Upper lobe of left lung (tissue), 6 donors: Measurements from ENCODE around the gene ZBTB46. TPM values are rescaled to one million over a fixed set of nuclear protein-coding genes. Genes with fewer than 3 reads are reported as not detected.

Experiments
- ATAC-seq, 2 donors: fragments of 200-7000 bp; cut with Tn5 transposase; one replicate each; pipeline ENCODE4 v1.9.1; 2022; ENCODE audit warnings: mild to moderate bottlenecking in 2 of 2, moderate library complexity in 2 of 2; ENCODE audit not compliant: low FRiP score in 2 of 2
- DNase-seq, 2 donors: peaks; one replicate each; pipeline ENCODE4 v3.0.0-alpha.2; 2019 to 2020
- H3K27ac ChIP-seq, 4 donors: fragments of 200-600 bp; sonication (generic); one replicate each; pipeline ENCODE4 v1.5.1; 2016 to 2019
- H3K27me3 ChIP-seq, 4 donors: fragments of 200-600 bp; sonication (generic); one replicate each; pipeline ENCODE4 v1.5.1; 2017 to 2019
- H3K36me3 ChIP-seq, 4 donors: fragments of 200-600 bp; sonication (generic); one replicate each; pipeline ENCODE4 v1.5.1; 2016 to 2019
- H3K4me1 ChIP-seq, 4 donors: fragments of 200-600 bp; sonication (generic); one replicate each; pipeline ENCODE4 v1.5.1; 2018 to 2019
- H3K4me3 ChIP-seq, 4 donors: fragments of 200-600 bp; sonication (generic); one replicate each; pipeline ENCODE4 v1.5.1; 2017 to 2019; ENCODE audit warnings: mild to moderate bottlenecking in 2 of 4, moderate library complexity in 1 of 4
- H3K9me3 ChIP-seq, 4 donors: fragments of 200-600 bp; sonication (generic); one replicate each; pipeline ENCODE4 v1.5.1; 2018 to 2019
- EP300 ChIP-seq, 4 donors: sonication (generic); formaldehyde crosslinking; IDR thresholded peaks; one replicate each; pipeline ENCODE4 v1.5.1; 2017; ENCODE audit warnings: antibody characterized with exemption in 4 of 4, control low read depth in 2 of 4
- POLR2A ChIP-seq, 4 donors: fragments of 450-650 bp; IDR thresholded peaks; one replicate each; pipeline ENCODE4 v1.5.1; 2016 to 2017; ENCODE audit warnings: antibody characterized with exemption in 4 of 4, mild to moderate bottlenecking in 2 of 4
- POLR2AphosphoS5 ChIP-seq, 2 donors: sonication (generic); formaldehyde crosslinking; IDR thresholded peaks; one replicate each; pipeline ENCODE4 v1.5.1; 2017; ENCODE audit warnings: antibody characterized with exemption in 2 of 2
- WGBS, 2 donors: methylation state at CpG; one replicate each; pipeline ENCODE4 v1.1.5; 2017 to 2018; 5-methylcytosine and 5-hydroxymethylcytosine counted together
- total RNA-seq, 6 donors: library from RNA; depleted of rRNA in 4 of 6; stranded (reverse); fragments of >200 nt in 4 of 6; gene quantifications; one replicate each; pipeline versions ENCODE4 v1.1.0 to v1.2.1, GENCODE V29; 2016 to 2021
- TF ChIP-seq, protein P1 (sequence below), 6 experiments: fragments of 450-650 bp in 4 of 6; fragments of 200-600 bp in 2 of 6; sonication (generic) in 2 of 6; IDR thresholded peaks; one replicate each; pipeline ENCODE4 v1.5.1; 2016 to 2019; ENCODE audit warnings: antibody characterized with exemption in 6 of 6
- donor health status: DM: no; HTN: no; CAD: no; lungs with moderate emphysema.
- donor health status: DM: no; HTN: yes; CAD: no; lungs with severe emphysema.

Gene ZBTB46
- total RNA-seq, 6 donors from 2014 or later = 7.6 to 25.3 (median 11.6) TPM

DNA sequence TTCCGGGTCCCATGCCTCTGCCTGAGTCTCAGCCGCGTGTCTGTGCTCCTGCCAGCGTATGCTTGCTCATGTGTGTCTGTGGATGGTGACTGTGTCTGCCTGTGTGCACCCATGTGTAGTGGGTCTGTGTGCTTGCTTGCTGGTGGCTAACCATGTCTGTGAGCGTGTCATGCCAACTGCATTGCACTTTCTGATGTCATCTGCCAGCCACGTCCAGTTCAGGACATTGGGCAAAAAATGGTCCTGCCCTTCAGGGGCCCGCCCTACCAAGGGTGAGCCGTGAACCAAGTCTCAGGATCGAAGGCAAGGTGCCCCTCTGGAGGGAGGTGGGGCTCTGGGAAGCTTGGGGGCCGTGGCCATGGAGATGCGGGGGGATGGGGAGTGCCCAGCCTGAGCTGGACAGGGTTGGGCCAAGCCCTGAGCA is 9.4 kb upstream of the ZBTB46 start:
- TF ChIP-seq EP300 (IDR thresholded peaks at IDR 0.05) (no peak), POLR2AphosphoS5 (IDR thresholded peaks at IDR 0.05) (no peak), POLR2A (IDR thresholded peaks at IDR 0.05) (no peak)
- TF ChIP-seq, protein P1, sequence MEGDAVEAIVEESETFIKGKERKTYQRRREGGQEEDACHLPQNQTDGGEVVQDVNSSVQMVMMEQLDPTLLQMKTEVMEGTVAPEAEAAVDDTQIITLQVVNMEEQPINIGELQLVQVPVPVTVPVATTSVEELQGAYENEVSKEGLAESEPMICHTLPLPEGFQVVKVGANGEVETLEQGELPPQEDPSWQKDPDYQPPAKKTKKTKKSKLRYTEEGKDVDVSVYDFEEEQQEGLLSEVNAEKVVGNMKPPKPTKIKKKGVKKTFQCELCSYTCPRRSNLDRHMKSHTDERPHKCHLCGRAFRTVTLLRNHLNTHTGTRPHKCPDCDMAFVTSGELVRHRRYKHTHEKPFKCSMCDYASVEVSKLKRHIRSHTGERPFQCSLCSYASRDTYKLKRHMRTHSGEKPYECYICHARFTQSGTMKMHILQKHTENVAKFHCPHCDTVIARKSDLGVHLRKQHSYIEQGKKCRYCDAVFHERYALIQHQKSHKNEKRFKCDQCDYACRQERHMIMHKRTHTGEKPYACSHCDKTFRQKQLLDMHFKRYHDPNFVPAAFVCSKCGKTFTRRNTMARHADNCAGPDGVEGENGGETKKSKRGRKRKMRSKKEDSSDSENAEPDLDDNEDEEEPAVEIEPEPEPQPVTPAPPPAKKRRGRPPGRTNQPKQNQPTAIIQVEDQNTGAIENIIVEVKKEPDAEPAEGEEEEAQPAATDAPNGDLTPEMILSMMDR (IDR thresholded peaks at IDR 0.05) = no peak
- no peak overlapping the region for H3K4me3 ChIP-seq
- H3K36me3 ChIP-seq = no peaks in the 10 kb centered on the region
- peaks cover 5 to 22% (median 12%) of the 10 kb centered on the region in 4 donors for H3K4me1 ChIP-seq
- 87 to 92% methylated on average over 5 to 11 of the region's 11 CpGs for WGBS, 2 donors
- no peak overlapping the region for H3K27ac ChIP-seq
- H3K27me3 ChIP-seq = no peaks in the 10 kb centered on the region
- no peak for DNase-seq
- ATAC-seq = no peak
- H3K9me3 ChIP-seq = no peaks in the 10 kb centered on the region

DNA sequence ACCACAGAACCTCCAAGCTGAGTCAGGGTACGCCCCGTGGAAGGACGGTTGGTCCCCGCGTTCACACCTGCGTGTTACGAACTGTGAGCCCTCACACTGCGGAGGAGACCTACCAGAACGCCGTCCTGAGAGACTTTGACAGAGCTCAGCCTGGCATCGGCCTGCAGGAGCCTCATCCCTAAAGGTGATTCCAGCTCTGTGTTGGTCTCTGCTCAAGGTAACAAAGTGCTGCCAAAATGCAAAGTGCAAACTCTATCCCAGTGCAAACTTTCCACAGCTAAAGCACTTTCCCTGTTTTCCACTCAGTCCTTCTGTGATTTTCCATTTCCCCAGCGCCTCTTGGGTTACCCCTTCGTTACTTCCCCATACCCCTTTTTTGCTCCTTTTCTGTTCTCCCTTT is 8.6 kb upstream of the ZBTB46 start:
- H3K36me3 ChIP-seq = no peaks in the 10 kb centered on the region
- no peaks in the 10 kb centered on the region for H3K9me3 ChIP-seq
- no peak overlapping the region for H3K27ac ChIP-seq
- no peak for ATAC-seq
- DNase-seq = no peak
- peaks cover 5 to 22% (median 9%) of the 10 kb centered on the region in 4 donors for H3K4me1 ChIP-seq
- no peaks in the 10 kb centered on the region for H3K27me3 ChIP-seq
- H3K4me3 ChIP-seq = no peak overlapping the region
- WGBS, 2 donors = 81 to 93% methylated on average over 12 to 13 of the region's 13 CpGs
- TF ChIP-seq POLR2AphosphoS5 (IDR thresholded peaks at IDR 0.05) (no peak), POLR2A (IDR thresholded peaks at IDR 0.05) (no peak), EP300 (IDR thresholded peaks at IDR 0.05) (no peak)
- TF ChIP-seq, protein P1 (IDR thresholded peaks at IDR 0.05) = no peak

DNA sequence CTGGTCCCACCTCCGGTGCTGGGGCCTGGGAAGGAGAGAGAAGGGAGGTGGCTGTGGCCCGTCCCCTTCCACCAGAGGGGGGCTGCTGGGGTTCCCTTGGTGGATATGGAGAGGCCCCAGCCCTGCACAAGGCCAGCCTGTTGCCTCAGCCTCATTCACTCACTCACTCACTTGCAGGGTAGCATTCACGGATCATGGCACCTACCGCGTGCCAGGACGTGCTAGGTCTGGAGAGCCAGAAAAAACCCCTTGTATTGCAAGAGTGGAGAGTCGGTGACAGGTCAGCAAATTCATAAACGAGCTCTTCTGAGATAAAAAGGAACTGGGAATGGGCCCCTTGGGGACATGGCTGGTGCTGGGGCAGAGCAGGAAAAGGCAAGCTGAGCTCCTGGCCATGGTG is 6.4 kb upstream of the ZBTB46 start:
- H3K36me3 ChIP-seq = no peaks in the 10 kb centered on the region
- ATAC-seq = no peak
- no peaks in the 10 kb centered on the region for H3K27me3 ChIP-seq
- no peak overlapping the region for H3K27ac ChIP-seq
- DNase-seq = no peak
- TF ChIP-seq POLR2AphosphoS5 (IDR thresholded peaks at IDR 0.05) (no peak), POLR2A (IDR thresholded peaks at IDR 0.05) (no peak)
- H3K4me3 ChIP-seq = no peak overlapping the region
- H3K4me1 ChIP-seq = peaks cover 17 to 28% (median 21%) of the 10 kb centered on the region in 4 donors
- WGBS, 2 donors = 45 to 58% methylated on average over 8 of the region's 8 CpGs
- H3K9me3 ChIP-seq = no peaks in the 10 kb centered on the region

DNA sequence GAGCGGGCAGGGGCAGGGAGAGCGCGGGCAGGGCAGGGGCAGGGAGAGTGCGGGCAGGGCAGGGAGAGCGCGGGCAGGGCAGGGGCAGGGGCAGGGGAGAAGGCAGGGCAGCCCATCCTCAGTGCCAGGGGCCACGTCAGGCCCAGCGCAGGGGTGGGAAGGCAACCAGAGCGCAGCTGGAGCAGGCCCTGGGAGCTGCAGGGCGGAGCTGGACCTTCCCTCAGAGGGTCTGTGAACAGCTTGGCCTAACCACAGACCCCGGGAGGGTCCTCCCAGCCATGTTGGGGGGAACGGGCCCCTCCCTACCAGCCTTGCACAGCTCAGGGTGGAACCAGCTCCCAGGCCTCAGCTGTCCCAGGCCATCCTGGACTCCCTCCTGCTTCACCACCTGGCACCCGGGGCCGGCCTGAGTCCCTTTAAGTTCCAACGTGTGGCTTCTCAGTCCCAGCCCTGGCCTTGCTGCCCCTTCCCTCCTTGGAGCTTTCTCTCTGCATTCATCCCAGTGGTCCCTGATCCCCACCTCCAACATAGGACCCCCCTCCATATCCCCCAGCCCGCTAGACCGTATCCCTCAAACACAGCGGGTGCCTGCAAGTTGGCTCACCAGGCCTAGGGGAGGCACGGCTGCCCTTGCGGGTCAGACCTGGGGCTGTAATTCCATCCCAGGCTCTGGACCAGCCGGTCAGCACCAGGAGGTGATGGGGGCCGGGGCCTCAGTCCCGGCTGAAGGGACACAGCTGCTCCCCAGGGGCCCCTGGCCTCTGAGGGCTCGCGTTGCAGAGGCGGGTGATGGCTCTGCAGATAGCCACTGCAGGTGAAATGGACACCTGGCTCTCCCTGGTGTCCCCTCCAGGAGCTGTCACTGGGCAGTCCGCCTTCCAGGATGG is 5.6 kb upstream of the ZBTB46 start:
- ATAC-seq = no peak
- no peak for DNase-seq
- no peaks in the 10 kb centered on the region for H3K27me3 ChIP-seq
- no peaks in the 10 kb centered on the region for H3K36me3 ChIP-seq
- 88 to 90% methylated on average over 17 to 23 of the region's 27 CpGs for WGBS, 2 donors
- H3K4me3 ChIP-seq = no peak overlapping the region
- H3K4me1 ChIP-seq = peaks cover 25 to 36% (median 27%) of the 10 kb centered on the region in 4 donors
- no peaks in the 10 kb centered on the region for H3K9me3 ChIP-seq
- TF ChIP-seq POLR2AphosphoS5 (IDR thresholded peaks at IDR 0.05) = no peak
- no peak for TF ChIP-seq POLR2A (IDR thresholded peaks at IDR 0.05)
- TF ChIP-seq, protein P1 (IDR thresholded peaks at IDR 0.05) = no peak
- no peak for TF ChIP-seq EP300 (IDR thresholded peaks at IDR 0.05)
- H3K27ac ChIP-seq = peak overlapping the region in 1 of 4 donors; percentile 30

DNA sequence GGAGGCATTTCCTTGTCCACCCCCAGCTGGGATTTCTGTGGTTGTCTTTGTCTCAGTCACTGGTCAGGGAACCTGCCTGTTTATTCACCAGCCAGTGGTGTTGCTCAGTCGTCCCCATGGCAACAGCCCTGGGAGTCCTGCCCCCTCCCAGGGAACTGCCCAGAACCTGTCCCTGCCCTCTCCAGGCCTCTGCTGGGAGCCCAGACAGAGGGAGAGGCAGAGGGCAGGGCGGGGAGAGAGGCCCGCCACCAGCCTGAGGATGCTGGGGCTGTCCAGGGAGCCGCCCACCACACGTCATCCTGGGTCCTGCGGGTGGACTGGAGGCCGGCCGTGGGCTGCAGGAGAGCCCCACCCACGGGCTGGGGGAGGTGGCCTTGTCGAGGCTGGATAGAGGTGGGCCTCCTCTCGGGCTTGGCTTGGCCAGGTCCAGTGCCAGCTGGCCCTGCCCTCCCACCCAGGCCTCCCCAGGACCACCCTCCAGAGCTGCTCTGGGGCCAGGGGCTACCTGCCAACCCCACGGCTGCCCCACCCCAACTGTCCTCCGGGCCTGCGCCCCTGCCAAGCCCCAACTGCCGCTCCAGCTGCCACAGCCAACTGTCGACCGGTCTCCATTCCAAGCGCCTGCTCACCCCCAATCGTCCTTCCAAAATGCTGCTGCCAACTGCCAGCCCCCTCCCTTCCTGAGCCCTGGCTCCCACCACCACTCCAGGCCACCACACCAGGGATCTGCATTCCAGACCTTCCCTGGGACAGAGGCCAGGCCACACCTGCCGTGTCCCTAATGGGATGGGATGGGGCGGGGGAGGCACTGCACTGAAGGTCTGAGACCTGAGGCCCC is 4.2 kb upstream of the ZBTB46 start:
- H3K4me3 ChIP-seq = no peak overlapping the region
- whole genome bisulfite sequencing, 2 donors = 0 to 66% methylated on average over 1 to 20 of the region's 21 CpGs

More for the DNA sequence above, 4.2 kb upstream of the ZBTB46 start:
- DNase-seq (peak; percentile 87 to 95), ATAC-seq (peak; percentile 90 to 94)
- peaks cover 25 to 43% (median 30%) of the 10 kb centered on the region in 4 donors for H3K4me1 ChIP-seq
- no peaks in the 10 kb centered on the region for H3K9me3 ChIP-seq
- H3K27me3 ChIP-seq = no peaks in the 10 kb centered on the region
- TF ChIP-seq, protein P1 (IDR thresholded peaks at IDR 0.05) = no peak
- TF ChIP-seq POLR2AphosphoS5 (IDR thresholded peaks at IDR 0.05) = peak in 1 of 2 donors; percentile 44
- peak overlapping the region; percentile 19 to 82 (median 48) for H3K27ac ChIP-seq
- H3K36me3 ChIP-seq = no peaks in the 10 kb centered on the region
